Upper lobe of left lung (tissue), 4 donors: ENCODE data around the gene SORBS2.

ENCODE experiments used
- EP300 ChIP-seq, 4 donors: sonication (generic); formaldehyde crosslinking; IDR thresholded peaks; one replicate each; pipeline ENCODE4 v1.5.1; 2017; ENCODE audit warnings: antibody characterized with exemption in 4 of 4, control low read depth in 2 of 4
- POLR2A ChIP-seq, 4 donors: fragments of 450-650 bp; IDR thresholded peaks; one replicate each; pipeline ENCODE4 v1.5.1; 2016 to 2017; ENCODE audit warnings: antibody characterized with exemption in 4 of 4, mild to moderate bottlenecking in 2 of 4
- POLR2AphosphoS5 ChIP-seq, 2 donors: sonication (generic); formaldehyde crosslinking; IDR thresholded peaks; one replicate each; pipeline ENCODE4 v1.5.1; 2017; ENCODE audit warnings: antibody characterized with exemption in 2 of 2
- TF ChIP-seq, protein P1 (sequence below), 6 experiments: fragments of 450-650 bp in 4 of 6; fragments of 200-600 bp in 2 of 6; sonication (generic) in 2 of 6; IDR thresholded peaks; one replicate each; pipeline ENCODE4 v1.5.1; 2016 to 2019; ENCODE audit warnings: antibody characterized with exemption in 6 of 6

DNA sequence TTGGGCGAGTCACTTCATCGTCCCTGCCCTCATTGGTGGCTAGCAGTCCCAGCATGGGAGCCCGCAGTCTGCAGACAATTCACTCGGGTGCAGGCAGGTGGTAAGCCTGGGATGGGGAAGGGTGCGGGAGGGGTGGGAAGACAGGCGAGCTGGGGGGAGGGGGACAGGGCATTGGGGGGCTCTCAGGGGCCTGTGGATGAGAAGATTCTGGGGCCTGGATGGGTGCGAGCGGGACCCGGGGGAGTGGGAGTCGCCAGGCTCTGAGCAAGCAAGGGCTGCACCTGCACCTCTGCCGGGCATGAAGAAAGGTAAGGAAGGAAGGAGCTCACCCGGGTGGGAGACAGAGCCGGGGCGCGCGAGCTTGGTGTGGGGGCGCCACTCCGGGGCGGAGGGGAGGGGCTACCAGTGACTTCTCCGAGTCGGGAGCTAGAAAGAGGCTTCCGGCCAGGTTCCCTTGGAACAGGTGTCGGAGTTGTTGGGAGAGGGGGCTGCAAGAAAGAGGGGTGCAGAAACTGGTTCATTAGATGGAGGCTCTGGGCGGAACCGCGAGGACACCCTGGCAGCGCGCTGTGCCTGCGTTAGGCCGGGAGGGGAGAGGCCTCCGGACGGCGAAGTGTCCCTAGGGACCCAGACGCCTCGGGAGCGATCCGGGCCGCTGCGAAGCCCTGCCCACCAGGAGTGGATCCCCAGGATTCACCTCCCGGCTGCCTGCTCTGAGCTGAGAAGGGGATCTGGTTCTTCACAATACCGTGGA is 173.3 kb downstream of the SORBS2 start:
- no peak for TF ChIP-seq POLR2AphosphoS5 (IDR thresholded peaks at IDR 0.05)
- TF ChIP-seq, protein P1, sequence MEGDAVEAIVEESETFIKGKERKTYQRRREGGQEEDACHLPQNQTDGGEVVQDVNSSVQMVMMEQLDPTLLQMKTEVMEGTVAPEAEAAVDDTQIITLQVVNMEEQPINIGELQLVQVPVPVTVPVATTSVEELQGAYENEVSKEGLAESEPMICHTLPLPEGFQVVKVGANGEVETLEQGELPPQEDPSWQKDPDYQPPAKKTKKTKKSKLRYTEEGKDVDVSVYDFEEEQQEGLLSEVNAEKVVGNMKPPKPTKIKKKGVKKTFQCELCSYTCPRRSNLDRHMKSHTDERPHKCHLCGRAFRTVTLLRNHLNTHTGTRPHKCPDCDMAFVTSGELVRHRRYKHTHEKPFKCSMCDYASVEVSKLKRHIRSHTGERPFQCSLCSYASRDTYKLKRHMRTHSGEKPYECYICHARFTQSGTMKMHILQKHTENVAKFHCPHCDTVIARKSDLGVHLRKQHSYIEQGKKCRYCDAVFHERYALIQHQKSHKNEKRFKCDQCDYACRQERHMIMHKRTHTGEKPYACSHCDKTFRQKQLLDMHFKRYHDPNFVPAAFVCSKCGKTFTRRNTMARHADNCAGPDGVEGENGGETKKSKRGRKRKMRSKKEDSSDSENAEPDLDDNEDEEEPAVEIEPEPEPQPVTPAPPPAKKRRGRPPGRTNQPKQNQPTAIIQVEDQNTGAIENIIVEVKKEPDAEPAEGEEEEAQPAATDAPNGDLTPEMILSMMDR (IDR thresholded peaks at IDR 0.05) = no peak
- TF ChIP-seq POLR2A (IDR thresholded peaks at IDR 0.05) = no peak
- no peak for TF ChIP-seq EP300 (IDR thresholded peaks at IDR 0.05)
